GM23338 (cell line): Measurements from ENCODE around the gene DMRTC2. TPM values are rescaled to one million over a fixed set of nuclear protein-coding genes. Genes with fewer than 3 reads are reported as not detected.

Source experiments
- ATAC-seq: fragments of 200-7000 bp; cut with Tn5 transposase; 3 replicates; pipeline ENCODE4 v1.9.1; 2020
- DNase-seq: peaks from one replicate; pipeline ENCODE4 v3.0.0-alpha.2; 2015; ENCODE audit warnings: low spot score
- H2AFZ ChIP-seq: fragments of 200-600 bp; sonication (generic); 2 replicates; pipeline ENCODE4 v1.8.0; 2016; ENCODE audit warnings: antibody characterized with exemption, mild to moderate bottlenecking, moderate library complexity
- H3F3A ChIP-seq: fragments of 200-600 bp; sonication (generic); replicated peaks from 2 replicates; pipeline ENCODE4 v1.8.0; 2017; ENCODE audit warnings: antibody characterized with exemption, mixed run types, low read depth
- H3K27ac ChIP-seq: fragments of 200-600 bp; sonication (generic); 2 replicates; pipeline ENCODE4 v1.6.1; 2016; ENCODE audit warnings: low read depth
- H3K27me3 ChIP-seq: fragments of 200-600 bp; sonication (generic); 2 replicates; pipeline ENCODE4 v1.8.0; 2016; ENCODE audit warnings: mild to moderate bottlenecking, mixed run types, moderate library complexity; ENCODE audit not compliant: insufficient read depth
- H3K36me3 ChIP-seq: fragments of 200-600 bp; sonication (generic); 2 replicates; pipeline ENCODE4 v1.8.0; 2016; ENCODE audit warnings: mild to moderate bottlenecking; ENCODE audit not compliant: insufficient read depth
- H3K4me1 ChIP-seq: fragments of 200-600 bp; sonication (generic); 2 replicates; pipeline ENCODE4 v1.8.0; 2016; ENCODE audit warnings: mild to moderate bottlenecking, moderate library complexity; ENCODE audit not compliant: insufficient read depth
- H3K4me2 ChIP-seq: fragments of 200-600 bp; sonication (generic); 2 replicates; pipeline ENCODE4 v1.7.1; 2017; ENCODE audit warnings: mixed run types
- H3K4me3 ChIP-seq: fragments of 200-600 bp; sonication (generic); 2 replicates; pipeline ENCODE4 v1.6.1; 2016; ENCODE audit warnings: mixed run types
- H3K79me2 ChIP-seq: fragments of 200-600 bp; sonication (generic); replicated peaks from 2 replicates; pipeline ENCODE4 v1.8.0; 2017; ENCODE audit warnings: mild to moderate bottlenecking; ENCODE audit not compliant: insufficient read depth
- H3K9me2 ChIP-seq: fragments of 200-600 bp; sonication (generic); 2 replicates; pipeline ENCODE4 v1.8.0; 2017; ENCODE audit not compliant: insufficient read depth
- H4K20me1 ChIP-seq: fragments of 200-600 bp; sonication (generic); replicated peaks from 2 replicates; pipeline ENCODE4 v1.8.0; 2017; ENCODE audit warnings: mild to moderate bottlenecking; ENCODE audit not compliant: insufficient read depth
- H3K27ac Mint-ChIP-seq: 2 replicates; pipeline ENCODE4 v1.8.0; 2020; ENCODE audit warnings: inconsistent platforms, mild to moderate bottlenecking, moderate library complexity, mixed read lengths
- H3K27me3 Mint-ChIP-seq: 3 replicates; pipeline ENCODE4 v1.8.0; 2022; ENCODE audit warnings: low read depth, mild to moderate bottlenecking, moderate library complexity, mixed read lengths, inconsistent platforms; ENCODE audit not compliant: insufficient read depth, poor library complexity
- H3K36me3 Mint-ChIP-seq: 3 replicates; pipeline ENCODE4 v1.8.0; 2021; ENCODE audit warnings: low read depth, mild to moderate bottlenecking, inconsistent platforms, moderate library complexity, mixed read lengths
- H3K4me1 Mint-ChIP-seq: 3 replicates; pipeline ENCODE4 v1.8.0; 2020; ENCODE audit warnings: mild to moderate bottlenecking, inconsistent platforms, mixed read lengths
- H3K4me3 Mint-ChIP-seq: 3 replicates; pipeline ENCODE4 v1.8.0; 2021; ENCODE audit warnings: moderate library complexity, mild to moderate bottlenecking, inconsistent platforms, mixed read lengths
- H3K9me3 Mint-ChIP-seq: 3 replicates; pipeline ENCODE4 v1.8.0; 2020; ENCODE audit warnings: moderate library complexity, mild to moderate bottlenecking, inconsistent platforms, mixed read lengths
- EZH2 ChIP-seq: fragments of 200-600 bp; sonication (generic); IDR thresholded peaks from one replicate; pipeline ENCODE4 v1.8.0; 2017; ENCODE audit warnings: antibody characterized with exemption, mild to moderate bottlenecking, low read depth; ENCODE audit not compliant: unreplicated experiment
- EZH2phosphoT487 ChIP-seq: fragments of 200-600 bp; sonication (generic); IDR thresholded peaks from one replicate; pipeline ENCODE4 v1.8.1; 2018; ENCODE audit warnings: antibody characterized with exemption; ENCODE audit not compliant: unreplicated experiment
- ZNF114 ChIP-seq: fragments of 250-450 bp; sonication (Bioruptor Pico); IDR thresholded peaks from 2 replicates; pipeline ENCODE4 v1.5.0; 2020; ENCODE audit warnings: mild to moderate bottlenecking, moderate library complexity
- ZNF331 ChIP-seq: fragments of 250-450 bp; sonication (Bioruptor Pico); IDR thresholded peaks from 2 replicates; pipeline ENCODE4 v1.5.0; 2020; ENCODE audit warnings: low read depth, mild to moderate bottlenecking, moderate library complexity
- polyA plus RNA-seq: library from polyadenylated mRNA; unstranded; fragments of >200 nt; fragmentation: Nextera tagmentation; extraction: Ambion mirVana; gene quantifications from 2 replicates; pipeline ENCODE4 v1.2.1, GENCODE V29; 2016
- total RNA-seq: library from RNA; depleted of rRNA; stranded (reverse); fragments of >200 nt; shearing (Covaris generic); gene quantifications from 2 replicates; pipeline ENCODE4 v1.2.3, GENCODE V29; 2014
- TF ChIP-seq, protein P1 (sequence below), 2 experiments: fragments of 200-600 bp in 1 of 2; sonication (generic) in 1 of 2; conservative IDR thresholded peaks; 2 replicates each; pipeline versions ENCODE4 v1.5.1 to v1.6.1; 2016 to 2017; ENCODE audit warnings: antibody characterized with exemption in 2 of 2, low read depth in 2 of 2, mild to moderate bottlenecking in 2 of 2, moderate library complexity in 1 of 2
- TF ChIP-seq, protein P2 (sequence below): fragments of 250-450 bp; sonication (Bioruptor Pico); IDR thresholded peaks from 2 replicates; pipeline ENCODE4 v1.5.0; 2020; ENCODE audit warnings: mild to moderate bottlenecking, moderate library complexity
- TF ChIP-seq, protein P3 (sequence below): IDR thresholded peaks from one replicate; pipeline ENCODE4 v1.6.1; 2018; ENCODE audit warnings: antibody characterized with exemption; ENCODE audit not compliant: unreplicated experiment

DMRTC2 gene
- total and polyA plus RNA-seq, 2 experiments from 2014 or later = 0.21 TPM; not detected in 1

DNA sequence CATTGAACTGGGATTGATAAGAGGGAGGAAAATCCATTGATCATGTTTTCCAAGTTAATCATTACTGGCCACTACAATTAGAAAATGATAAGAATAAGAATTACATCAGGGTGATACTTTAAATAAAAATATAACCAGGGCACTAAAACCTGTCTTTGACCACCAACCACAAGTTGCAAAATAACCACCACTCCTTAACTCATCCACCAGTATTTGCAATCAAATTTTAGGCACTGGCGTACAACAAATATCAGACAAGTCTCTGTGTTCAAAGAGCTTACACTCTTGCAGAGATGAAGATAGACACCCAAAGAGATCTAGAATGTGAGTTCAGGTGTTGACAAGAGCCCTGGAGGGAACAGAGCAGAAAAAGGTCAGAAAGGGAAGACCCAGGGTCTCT, 47.9 kb upstream of the DMRTC2 start:
- Histone ChIP-seq H3K4me3 (no peak overlapping the region), H3K27me3 (no peaks in the 10 kb centered on the region), H3K27ac (no peak overlapping the region), H3K79me2 (no peaks in the 10 kb centered on the region), H3K36me3 (no peaks in the 10 kb centered on the region), H2AFZ (no peak overlapping the region), H3F3A (no peaks in the 10 kb centered on the region), H3K4me1 (no peaks in the 10 kb centered on the region), H4K20me1 (no peaks in the 10 kb centered on the region), H3K9me2 (no peaks in the 10 kb centered on the region), H3K4me2 (no peak overlapping the region)
- peaks cover 4% of the 10 kb centered on the region; the same call in 1 of the 3 replicates for H3K4me1 Mint-ChIP-seq
- no peak overlapping the region for H3K4me3 Mint-ChIP-seq
- no peak for TF ChIP-seq EZH2
- no peak for TF ChIP-seq ZNF331 (CRISPR knock-in tag)
- TF ChIP-seq, protein P1, sequence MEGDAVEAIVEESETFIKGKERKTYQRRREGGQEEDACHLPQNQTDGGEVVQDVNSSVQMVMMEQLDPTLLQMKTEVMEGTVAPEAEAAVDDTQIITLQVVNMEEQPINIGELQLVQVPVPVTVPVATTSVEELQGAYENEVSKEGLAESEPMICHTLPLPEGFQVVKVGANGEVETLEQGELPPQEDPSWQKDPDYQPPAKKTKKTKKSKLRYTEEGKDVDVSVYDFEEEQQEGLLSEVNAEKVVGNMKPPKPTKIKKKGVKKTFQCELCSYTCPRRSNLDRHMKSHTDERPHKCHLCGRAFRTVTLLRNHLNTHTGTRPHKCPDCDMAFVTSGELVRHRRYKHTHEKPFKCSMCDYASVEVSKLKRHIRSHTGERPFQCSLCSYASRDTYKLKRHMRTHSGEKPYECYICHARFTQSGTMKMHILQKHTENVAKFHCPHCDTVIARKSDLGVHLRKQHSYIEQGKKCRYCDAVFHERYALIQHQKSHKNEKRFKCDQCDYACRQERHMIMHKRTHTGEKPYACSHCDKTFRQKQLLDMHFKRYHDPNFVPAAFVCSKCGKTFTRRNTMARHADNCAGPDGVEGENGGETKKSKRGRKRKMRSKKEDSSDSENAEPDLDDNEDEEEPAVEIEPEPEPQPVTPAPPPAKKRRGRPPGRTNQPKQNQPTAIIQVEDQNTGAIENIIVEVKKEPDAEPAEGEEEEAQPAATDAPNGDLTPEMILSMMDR (conservative IDR thresholded peaks at IDR 0.05; ENCODE audit: low read depth in 2 of 2) = no peak
- no peak for TF ChIP-seq EZH2phosphoT487
- TF ChIP-seq, protein P2, sequence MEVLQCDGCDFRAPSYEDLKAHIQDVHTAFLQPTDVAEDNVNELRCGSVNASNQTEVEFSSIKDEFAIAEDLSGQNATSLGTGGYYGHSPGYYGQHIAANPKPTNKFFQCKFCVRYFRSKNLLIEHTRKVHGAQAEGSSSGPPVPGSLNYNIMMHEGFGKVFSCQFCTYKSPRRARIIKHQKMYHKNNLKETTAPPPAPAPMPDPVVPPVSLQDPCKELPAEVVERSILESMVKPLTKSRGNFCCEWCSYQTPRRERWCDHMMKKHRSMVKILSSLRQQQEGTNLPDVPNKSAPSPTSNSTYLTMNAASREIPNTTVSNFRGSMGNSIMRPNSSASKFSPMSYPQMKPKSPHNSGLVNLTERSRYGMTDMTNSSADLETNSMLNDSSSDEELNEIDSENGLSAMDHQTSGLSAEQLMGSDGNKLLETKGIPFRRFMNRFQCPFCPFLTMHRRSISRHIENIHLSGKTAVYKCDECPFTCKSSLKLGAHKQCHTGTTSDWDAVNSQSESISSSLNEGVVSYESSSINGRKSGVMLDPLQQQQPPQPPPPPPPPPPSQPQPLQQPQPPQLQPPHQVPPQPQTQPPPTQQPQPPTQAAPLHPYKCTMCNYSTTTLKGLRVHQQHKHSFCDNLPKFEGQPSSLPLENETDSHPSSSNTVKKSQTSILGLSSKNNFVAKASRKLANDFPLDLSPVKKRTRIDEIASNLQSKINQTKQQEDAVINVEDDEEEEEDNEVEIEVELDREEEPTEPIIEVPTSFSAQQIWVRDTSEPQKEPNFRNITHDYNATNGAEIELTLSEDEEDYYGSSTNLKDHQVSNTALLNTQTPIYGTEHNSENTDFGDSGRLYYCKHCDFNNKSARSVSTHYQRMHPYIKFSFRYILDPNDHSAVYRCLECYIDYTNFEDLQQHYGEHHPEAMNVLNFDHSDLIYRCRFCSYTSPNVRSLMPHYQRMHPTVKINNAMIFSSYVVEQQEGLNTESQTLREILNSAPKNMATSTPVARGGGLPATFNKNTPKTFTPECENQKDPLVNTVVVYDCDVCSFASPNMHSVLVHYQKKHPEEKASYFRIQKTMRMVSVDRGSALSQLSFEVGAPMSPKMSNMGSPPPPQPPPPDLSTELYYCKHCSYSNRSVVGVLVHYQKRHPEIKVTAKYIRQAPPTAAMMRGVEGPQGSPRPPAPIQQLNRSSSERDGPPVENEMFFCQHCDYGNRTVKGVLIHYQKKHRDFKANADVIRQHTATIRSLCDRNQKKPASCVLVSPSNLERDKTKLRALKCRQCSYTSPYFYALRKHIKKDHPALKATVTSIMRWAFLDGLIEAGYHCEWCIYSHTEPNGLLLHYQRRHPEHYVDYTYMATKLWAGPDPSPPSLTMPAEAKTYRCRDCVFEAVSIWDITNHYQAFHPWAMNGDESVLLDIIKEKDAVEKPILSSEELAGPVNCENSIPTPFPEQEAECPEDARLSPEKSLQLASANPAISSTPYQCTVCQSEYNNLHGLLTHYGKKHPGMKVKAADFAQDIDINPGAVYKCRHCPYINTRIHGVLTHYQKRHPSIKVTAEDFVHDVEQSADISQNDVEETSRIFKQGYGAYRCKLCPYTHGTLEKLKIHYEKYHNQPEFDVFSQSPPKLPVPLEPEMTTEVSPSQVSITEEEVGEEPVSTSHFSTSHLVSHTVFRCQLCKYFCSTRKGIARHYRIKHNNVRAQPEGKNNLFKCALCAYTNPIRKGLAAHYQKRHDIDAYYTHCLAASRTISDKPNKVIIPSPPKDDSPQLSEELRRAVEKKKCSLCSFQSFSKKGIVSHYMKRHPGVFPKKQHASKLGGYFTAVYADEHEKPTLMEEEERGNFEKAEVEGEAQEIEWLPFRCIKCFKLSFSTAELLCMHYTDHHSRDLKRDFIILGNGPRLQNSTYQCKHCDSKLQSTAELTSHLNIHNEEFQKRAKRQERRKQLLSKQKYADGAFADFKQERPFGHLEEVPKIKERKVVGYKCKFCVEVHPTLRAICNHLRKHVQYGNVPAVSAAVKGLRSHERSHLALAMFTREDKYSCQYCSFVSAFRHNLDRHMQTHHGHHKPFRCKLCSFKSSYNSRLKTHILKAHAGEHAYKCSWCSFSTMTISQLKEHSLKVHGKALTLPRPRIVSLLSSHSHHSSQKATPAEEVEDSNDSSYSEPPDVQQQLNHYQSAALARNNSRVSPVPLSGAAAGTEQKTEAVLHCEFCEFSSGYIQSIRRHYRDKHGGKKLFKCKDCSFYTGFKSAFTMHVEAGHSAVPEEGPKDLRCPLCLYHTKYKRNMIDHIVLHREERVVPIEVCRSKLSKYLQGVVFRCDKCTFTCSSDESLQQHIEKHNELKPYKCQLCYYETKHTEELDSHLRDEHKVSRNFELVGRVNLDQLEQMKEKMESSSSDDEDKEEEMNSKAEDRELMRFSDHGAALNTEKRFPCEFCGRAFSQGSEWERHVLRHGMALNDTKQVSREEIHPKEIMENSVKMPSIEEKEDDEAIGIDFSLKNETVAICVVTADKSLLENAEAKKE (CRISPR knock-in tag) = no peak
- TF ChIP-seq, protein P3, sequence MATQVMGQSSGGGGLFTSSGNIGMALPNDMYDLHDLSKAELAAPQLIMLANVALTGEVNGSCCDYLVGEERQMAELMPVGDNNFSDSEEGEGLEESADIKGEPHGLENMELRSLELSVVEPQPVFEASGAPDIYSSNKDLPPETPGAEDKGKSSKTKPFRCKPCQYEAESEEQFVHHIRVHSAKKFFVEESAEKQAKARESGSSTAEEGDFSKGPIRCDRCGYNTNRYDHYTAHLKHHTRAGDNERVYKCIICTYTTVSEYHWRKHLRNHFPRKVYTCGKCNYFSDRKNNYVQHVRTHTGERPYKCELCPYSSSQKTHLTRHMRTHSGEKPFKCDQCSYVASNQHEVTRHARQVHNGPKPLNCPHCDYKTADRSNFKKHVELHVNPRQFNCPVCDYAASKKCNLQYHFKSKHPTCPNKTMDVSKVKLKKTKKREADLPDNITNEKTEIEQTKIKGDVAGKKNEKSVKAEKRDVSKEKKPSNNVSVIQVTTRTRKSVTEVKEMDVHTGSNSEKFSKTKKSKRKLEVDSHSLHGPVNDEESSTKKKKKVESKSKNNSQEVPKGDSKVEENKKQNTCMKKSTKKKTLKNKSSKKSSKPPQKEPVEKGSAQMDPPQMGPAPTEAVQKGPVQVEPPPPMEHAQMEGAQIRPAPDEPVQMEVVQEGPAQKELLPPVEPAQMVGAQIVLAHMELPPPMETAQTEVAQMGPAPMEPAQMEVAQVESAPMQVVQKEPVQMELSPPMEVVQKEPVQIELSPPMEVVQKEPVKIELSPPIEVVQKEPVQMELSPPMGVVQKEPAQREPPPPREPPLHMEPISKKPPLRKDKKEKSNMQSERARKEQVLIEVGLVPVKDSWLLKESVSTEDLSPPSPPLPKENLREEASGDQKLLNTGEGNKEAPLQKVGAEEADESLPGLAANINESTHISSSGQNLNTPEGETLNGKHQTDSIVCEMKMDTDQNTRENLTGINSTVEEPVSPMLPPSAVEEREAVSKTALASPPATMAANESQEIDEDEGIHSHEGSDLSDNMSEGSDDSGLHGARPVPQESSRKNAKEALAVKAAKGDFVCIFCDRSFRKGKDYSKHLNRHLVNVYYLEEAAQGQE = no peak
- TF ChIP-seq ZNF114 = no peak
- peaks cover 10% of the 10 kb centered on the region for H3K27me3 Mint-ChIP-seq
- peaks cover 10% of the 10 kb centered on the region for H3K9me3 Mint-ChIP-seq
- ATAC-seq = no peak
- no peak for DNase-seq
- no peak overlapping the region for H3K27ac Mint-ChIP-seq
- no peaks in the 10 kb centered on the region; the same call in 2 of the 3 replicates for H3K36me3 Mint-ChIP-seq
